ENCODE measurements around the gene MLLT11. TPM values are rescaled to one million over a fixed set of nuclear protein-coding genes. Genes with fewer than 3 reads are reported as not detected.
A peak's percentile ranks its signal among the peaks of the same experiment; 100 is the strongest.

MLLT11 gene
- total RNA-seq, 4 donors from 2014 or later = 0.38 to 1.6 (median 0.92) TPM

GRCh38 chr1:151055581-151055980, 4.6 kb upstream of the MLLT11 start:
- intact Hi-C loops (cut with DNase I) = no loop called here
- Histone ChIP-seq H3K27me3 (no peaks in the 10 kb centered on the region), H3K9me3 (no peaks in the 10 kb centered on the region), H3K36me3 (peaks cover 32 to 71% (median 42%) of the 10 kb centered on the region in 3 donors), H3K4me3 (peak overlapping the region in 3 of 4 donors; percentile 83 to 99 (median 97)), H3K27ac (peak overlapping the region; percentile 98 to 99 (median 98)), H3K4me1 (peaks cover 36 to 77% (median 43%) of the 10 kb centered on the region in 3 donors)
- TF ChIP-seq CTCF (IDR thresholded peaks at IDR 0.05) (no peak), POLR2A (IDR thresholded peaks at IDR 0.05) (no peak)
- no peak for DNase-seq
- 60 to 67% methylated on average over 1 of the region's 2 CpGs for WGBS, 2 donors

- H3K36me3 ChIP-seq = peaks cover 32 to 66% (median 42%) of the 10 kb centered on the region in 3 donors
- whole genome bisulfite sequencing, 2 donors = 35 to 37% methylated on average over 2 of the region's 2 CpGs
- DNase-seq = no peak
- intact Hi-C loops (cut with DNase I) = no loop called here
- H3K27ac ChIP-seq = peak overlapping the region; percentile 98 to 99 (median 98)
- peak in 1 of 4 donors; percentile 35 for TF ChIP-seq POLR2A (IDR thresholded peaks at IDR 0.05)
- TF ChIP-seq CTCF (IDR thresholded peaks at IDR 0.05) = no peak
- H3K4me1 ChIP-seq = peaks cover 36 to 78% (median 46%) of the 10 kb centered on the region in 3 donors
- H3K4me3 ChIP-seq = peak overlapping the region in 3 of 4 donors; percentile 83 to 99 (median 97)
- no peaks in the 10 kb centered on the region for H3K27me3 ChIP-seq
- no peaks in the 10 kb centered on the region for H3K9me3 ChIP-seq
These were observed 4.0 kb upstream of the MLLT11 start for GRCh38 chr1:151056149-151056548.

GRCh38 chr1:151058692-151059091, 1.5 kb upstream of the MLLT11 start:
- H3K4me1 ChIP-seq = peaks cover 36 to 65% (median 43%) of the 10 kb centered on the region in 3 donors

GRCh38 chr1:151059109-151060006, 839 bp upstream of the MLLT11 start, which contains the start of gene CDC42SE1:
Gene CDC42SE1 (minus strand): TSS chr1:151059622. CDS start chr1:151055730, 3,892 bp downstream.
- intact Hi-C loops (cut with DNase I) = no loop called here
- TF ChIP-seq POLR2A (IDR thresholded peaks at IDR 0.05) (peak in 3 of 4 donors; percentile 61 to 98 (median 78)), CTCF (IDR thresholded peaks at IDR 0.05) (peak; percentile 61 to 97 (median 92))
- Histone ChIP-seq H3K27me3 (no peaks in the 10 kb centered on the region), H3K9me3 (no peaks in the 10 kb centered on the region), H3K4me3 (peak within 1 kb of the TSS; percentile 83 to 99 (median 96)), H3K4me1 (peaks cover 33 to 58% (median 41%) of the 10 kb centered on the region in 3 donors), H3K27ac (peak within 1 kb of the TSS; percentile 98 to 99 (median 98)), H3K36me3 (peaks cover 14 to 33% (median 14%) of the 10 kb centered on the region in 3 donors)
- 0% methylated on average over 17 to 20 of the region's 58 CpGs for WGBS, 2 donors
- no peak for DNase-seq

More at GRCh38 chr1:151058692-151059091, 1.5 kb upstream of the MLLT11 start:
- DNase-seq = no peak
- peaks cover 21 to 40% (median 21%) of the 10 kb centered on the region in 3 donors for H3K36me3 ChIP-seq
- no peaks in the 10 kb centered on the region for H3K27me3 ChIP-seq
- H3K4me3 ChIP-seq = peak overlapping the region; percentile 83 to 99 (median 96)
- WGBS, 2 donors = 0 to 2% methylated on average over 10 of the region's 10 CpGs
- intact Hi-C loops (cut with DNase I) = no loop called here
- H3K9me3 ChIP-seq = no peaks in the 10 kb centered on the region
- no peak for TF ChIP-seq CTCF (IDR thresholded peaks at IDR 0.05)
- TF ChIP-seq POLR2A (IDR thresholded peaks at IDR 0.05) = no peak
- peak overlapping the region; percentile 98 to 99 (median 98) for H3K27ac ChIP-seq

All from esophagus squamous epithelium (tissue), 5 donors.